Hindlimb muscle (tissue), 1 donor: ENCODE results near the gene ADGB. TPM values are rescaled to one million over a fixed set of nuclear protein-coding genes. Genes with fewer than 3 reads are reported as not detected.
"Not testable (repeated sequence)": the region's sequence is repeated elsewhere in the genome, so short reads cannot be mapped to it uniquely, and the experiment has no call there.

Source experiments
- DNase-seq: peaks from one replicate; pipeline ENCODE4 v3.0.0-alpha.2; 2013
- polyA plus RNA-seq: library from polyadenylated mRNA; unstranded; fragments of 120-200 nt; gene quantifications from one replicate; pipeline ENCODE4 v1.2.1, GENCODE V29; 2013; ENCODE audit not compliant: insufficient read length

The ADGB gene
- polyA plus RNA-seq, 1 donor = not detected

GRCh38 chr6:146827216-146827928 is 228.6 kb downstream of the ADGB start:
- DNase-seq = no peak

GRCh38 chr6:146829792-146830565 is 231.2 kb downstream of the ADGB start:
- DNase-seq = no peak

GRCh38 chr6:146833157-146833556 is 234.4 kb downstream of the ADGB start:
- DNase-seq = no peak

- no peak for DNase-seq
Measured at GRCh38 chr6:146840216-146840615, 241.4 kb downstream of the ADGB start.

GRCh38 chr6:146840641-146841040 is 241.9 kb downstream of the ADGB start:
- no peak for DNase-seq

- DNase-seq = no peak
Measured at GRCh38 chr6:146847426-146847825, 248.7 kb downstream of the ADGB start.

- no peak for DNase-seq
Measured at GRCh38 chr6:146850238-146850896, 251.6 kb downstream of the ADGB start.

GRCh38 chr6:146850981-146851380 is 252.2 kb downstream of the ADGB start:
- no peak for DNase-seq

- DNase-seq = no peak
Measured at GRCh38 chr6:146851837-146852236, 253.1 kb downstream of the ADGB start.

- not testable (repeated sequence) for DNase-seq
Measured at GRCh38 chr6:146854521-146855255, 255.9 kb downstream of the ADGB start.

GRCh38 chr6:146855889-146856288 is 257.1 kb downstream of the ADGB start:
- DNase-seq = no peak

- no peak for DNase-seq
Measured at GRCh38 chr6:146856296-146856695, 257.5 kb downstream of the ADGB start.

GRCh38 chr6:146857180-146857979 is 258.6 kb downstream of the ADGB start:
- peak; percentile 83 for DNase-seq

- peak; percentile 15 for DNase-seq
Measured at GRCh38 chr6:146857980-146858347, 259.2 kb downstream of the ADGB start.

- DNase-seq = no peak
Measured at GRCh38 chr6:146859206-146859605, 260.4 kb downstream of the ADGB start.

GRCh38 chr6:146859795-146860495 is 261.2 kb downstream of the ADGB start:
- no peak for DNase-seq

GRCh38 chr6:146860583-146860982 is 261.8 kb downstream of the ADGB start:
- no peak for DNase-seq

GRCh38 chr6:146861029-146861563 is 262.3 kb downstream of the ADGB start:
- no peak for DNase-seq

- no peak for DNase-seq
Measured at GRCh38 chr6:146861716-146862115, 262.9 kb downstream of the ADGB start.

GRCh38 chr6:146862508-146862919 is 263.7 kb downstream of the ADGB start:
- no peak for DNase-seq

GRCh38 chr6:146864300-146864699 is 265.5 kb downstream of the ADGB start:
- DNase-seq = no peak
